RWPE1 (cell line): ENCODE measurements around the gene KCNG4.
"Not testable (repeated sequence)": the region's sequence is repeated elsewhere in the genome, so short reads cannot be mapped to it uniquely, and the experiment has no call there.

Experiments used
- CTCF ChIA-PET: fragments of 350-600 bp; sonication (Branson Sonifier 250); formaldehyde crosslinking; extraction: SDS; loops from one replicate; lab custom pipeline; 2021; lab: Yijun Ruan, JAX
- POLR2A ChIA-PET: fragments of 400-600 bp; formaldehyde crosslinking; extraction: SDS; loops from one replicate; lab custom pipeline; 2020; ENCODE audit warnings: antibody characterized with exemption; ENCODE audit not compliant: low non-redundant PET; lab: Yijun Ruan, JAX
- DNase-seq: peaks from one replicate; pipeline ENCODE4 v3.0.0; 2012; ENCODE audit warnings: low spot score
- H3K27ac ChIP-seq: fragments of 450-650 bp; 2 replicates; pipeline ENCODE4 v1.5.1; 2017
- CTCF ChIP-seq: fragments of 450-650 bp; conservative IDR thresholded peaks from 2 replicates; pipeline ENCODE4 v1.5.1; 2017; ENCODE audit warnings: low read depth, mild to moderate bottlenecking

The KCNG4 gene

GRCh38 chr16:84212154-84212553 is 27.7 kb downstream of the KCNG4 start:
- H3K27ac ChIP-seq: no peak overlapping the region
- TF ChIP-seq CTCF: no peak
- CTCF ChIA-PET: interaction anchor here (0.6 kb wide), 1 partner anchor 28 kb away, joined by 5 read pairs; no protein-coding TSS in a partner anchor
- POLR2A ChIA-PET: interaction anchor here (0.7 kb wide), 1 partner anchor 47 kb away, joined by 4 read pairs; no protein-coding TSS in a partner anchor
- DNase-seq: no peak

DNA sequence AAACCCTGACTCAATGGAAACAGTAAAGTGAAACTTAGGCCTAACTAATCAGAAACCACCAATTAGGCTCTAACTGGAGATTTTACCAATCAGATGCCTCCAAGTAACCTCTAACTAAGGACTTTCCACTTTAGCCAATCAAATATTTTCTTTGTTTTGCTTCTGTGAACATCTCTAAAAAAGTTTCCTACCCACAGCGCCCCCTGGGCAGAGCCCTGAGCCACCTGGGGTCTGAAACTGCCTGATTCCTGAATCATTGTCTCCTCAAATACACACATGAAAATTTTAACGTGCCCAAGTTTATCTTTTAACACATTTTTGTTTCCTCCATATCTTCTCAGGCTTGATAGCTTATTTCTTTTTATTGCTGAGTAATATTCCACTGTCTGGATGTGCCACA is 29.8 kb downstream of the KCNG4 start:
- no peak for DNase-seq
- TF ChIP-seq CTCF: no peak
- ChIA-PET CTCF (interaction anchor here (0.6 kb wide), 1 partner anchor 1464 kb away, joined by 5 read pairs; no protein-coding TSS in a partner anchor), POLR2A (no interaction called here)
- H3K27ac ChIP-seq: no peak overlapping the region

DNA sequence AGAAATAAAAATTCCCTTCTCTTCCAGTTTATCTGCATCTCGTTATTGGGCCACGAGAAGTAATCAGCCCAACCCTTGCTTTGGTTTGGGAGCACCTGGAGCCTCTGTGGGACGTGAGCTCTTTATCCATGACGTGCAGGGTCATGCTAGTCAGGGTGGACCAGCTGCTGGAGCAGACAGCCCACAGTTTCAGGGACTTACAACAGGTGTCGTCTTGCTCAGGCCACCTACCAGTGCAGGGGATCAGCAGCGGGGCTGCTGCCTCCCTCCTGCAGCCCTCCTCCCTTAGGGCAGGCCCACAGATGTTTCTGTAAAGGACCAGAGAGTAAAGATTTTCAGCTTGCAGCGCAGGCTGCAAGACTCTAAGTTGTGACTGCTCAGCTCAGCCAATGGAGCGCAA is 31.9 kb downstream of the KCNG4 start:
- H3K27ac ChIP-seq: no peak overlapping the region
- CTCF ChIA-PET: interaction anchor here (0.7 kb wide), 1 partner anchor 21 kb away, joined by 3 read pairs; the partner anchor contains the start of gene TAF1C
- POLR2A ChIA-PET: no interaction called here

GRCh38 chr16:84207251-84207650 is 32.6 kb downstream of the KCNG4 start:
- no peak overlapping the region for H3K27ac ChIP-seq
- POLR2A ChIA-PET: no interaction called here
- TF ChIP-seq CTCF: no peak
- CTCF ChIA-PET: no interaction called here
- no peak for DNase-seq

More for the DNA sequence above, 31.9 kb downstream of the KCNG4 start:
- no peak for TF ChIP-seq CTCF
- DNase-seq: no peak

DNA sequence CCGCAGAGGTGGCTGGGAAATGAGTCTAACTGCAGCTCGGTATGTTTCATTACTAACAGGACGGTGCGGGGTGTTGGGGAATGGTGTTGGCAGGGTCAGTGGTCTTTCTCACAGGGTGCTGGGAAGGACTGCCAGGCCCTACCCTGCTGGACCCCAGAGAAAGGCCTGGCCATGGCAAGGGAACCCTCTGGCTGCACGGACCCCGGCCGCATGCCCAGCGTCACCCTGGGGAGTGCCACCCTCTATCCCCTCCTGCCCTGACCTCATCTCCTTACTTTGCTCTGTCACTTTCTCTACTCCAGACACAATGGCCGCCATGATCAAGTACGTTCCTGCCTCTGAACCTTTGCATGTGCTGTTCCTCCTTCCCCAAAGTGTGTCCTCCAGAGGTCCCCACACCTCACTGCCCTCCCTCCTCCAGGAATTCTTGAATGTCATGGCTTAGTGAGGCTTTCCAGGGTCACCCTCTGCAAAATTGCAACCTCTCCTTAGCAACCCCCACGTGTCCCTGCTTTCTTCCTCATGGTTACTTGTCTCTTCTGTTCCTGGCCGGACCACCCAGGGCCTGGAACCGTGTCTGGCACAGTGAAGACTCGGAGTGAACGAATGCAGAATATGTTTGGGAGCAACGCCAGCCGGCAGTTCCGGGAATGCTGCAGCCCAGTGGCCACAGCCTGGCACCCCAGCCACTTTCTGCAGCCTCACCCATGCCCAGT is 33.7 kb downstream of the KCNG4 start:
- no peak for TF ChIP-seq CTCF
- DNase-seq: no peak
- ChIA-PET POLR2A (no interaction called here), CTCF (interaction anchor here (0.6 to 1.0 kb wide), 2 partner anchors 19 to 30 kb away, joined by 3 to 4 read pairs; partner anchors contain the start of gene TAF1C)
- no peak overlapping the region for H3K27ac ChIP-seq

DNA sequence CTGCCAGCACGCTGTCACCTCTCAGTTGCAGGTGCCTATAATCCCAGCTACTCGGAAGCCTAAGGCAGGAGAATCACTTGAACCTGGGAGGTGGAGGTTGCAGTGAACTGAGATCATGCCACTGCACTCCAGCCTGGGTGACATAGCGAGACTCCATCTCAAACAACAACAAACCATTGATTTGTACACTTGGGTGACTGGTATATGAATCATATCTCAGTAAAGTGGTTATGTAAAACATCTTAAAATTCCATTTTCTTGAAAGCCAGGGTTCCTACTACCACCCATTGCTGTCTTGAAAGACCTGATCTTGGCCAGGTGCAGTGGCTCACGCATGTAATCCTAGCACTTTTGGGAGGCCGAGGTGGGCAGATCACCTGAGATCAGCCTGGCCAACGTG is 34.7 kb downstream of the KCNG4 start:
- CTCF ChIA-PET, POLR2A ChIA-PET, DNase-seq, H3K27ac ChIP-seq: not testable (repeated sequence)

DNA sequence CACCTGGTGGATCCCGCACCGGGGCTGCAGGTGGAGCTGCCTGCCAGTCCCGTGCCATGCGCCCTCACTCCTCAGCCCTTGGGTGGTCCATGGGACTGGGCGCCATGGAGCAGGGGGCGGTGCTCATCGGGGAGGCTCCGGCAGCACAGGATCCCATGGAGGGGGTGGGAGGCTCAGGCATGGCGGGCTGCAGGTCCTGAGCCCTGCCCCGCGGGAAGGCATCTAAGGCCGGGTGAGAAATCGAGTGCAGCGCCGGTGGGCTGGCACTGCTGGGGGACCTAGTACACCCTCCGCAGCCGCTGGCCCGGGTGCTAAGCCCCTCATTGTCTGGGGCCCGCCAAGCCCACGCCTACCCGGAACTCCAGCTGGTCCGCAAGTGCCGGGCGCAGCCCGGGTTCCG is 35.3 kb downstream of the KCNG4 start:
- DNase-seq, POLR2A ChIA-PET, H3K27ac ChIP-seq: not testable (repeated sequence)
- CTCF ChIA-PET: interaction anchor here (0.8 kb wide), 1 partner anchor 17 kb away, joined by 6 read pairs; the partner anchor contains the start of gene TAF1C
